Prostate gland (tissue), 2 donors: Measurements from ENCODE around the gene PLA2G4A.

Experiments used
- POLR2A ChIP-seq: fragments of 450-650 bp; IDR thresholded peaks from one replicate; pipeline ENCODE4 v1.6.1; 2016; ENCODE audit warnings: antibody characterized with exemption, mild to moderate bottlenecking
- POLR2AphosphoS5 ChIP-seq: sonication (generic); formaldehyde crosslinking; IDR thresholded peaks from one replicate; pipeline ENCODE4 v1.6.1; 2017; ENCODE audit warnings: antibody characterized with exemption
- TF ChIP-seq, protein P1 (sequence below), 4 experiments: fragments of 200-600 bp in 2 of 4; fragments of 450-650 bp in 2 of 4; sonication (generic) in 2 of 4; IDR thresholded peaks; 1 replicate in 3 of 4; 2 replicates in 1 of 4; pipeline ENCODE4 v1.5.1; 2016 to 2019; ENCODE audit warnings: antibody characterized with exemption in 4 of 4, mild to moderate bottlenecking in 2 of 4, moderate library complexity in 2 of 4

DNA sequence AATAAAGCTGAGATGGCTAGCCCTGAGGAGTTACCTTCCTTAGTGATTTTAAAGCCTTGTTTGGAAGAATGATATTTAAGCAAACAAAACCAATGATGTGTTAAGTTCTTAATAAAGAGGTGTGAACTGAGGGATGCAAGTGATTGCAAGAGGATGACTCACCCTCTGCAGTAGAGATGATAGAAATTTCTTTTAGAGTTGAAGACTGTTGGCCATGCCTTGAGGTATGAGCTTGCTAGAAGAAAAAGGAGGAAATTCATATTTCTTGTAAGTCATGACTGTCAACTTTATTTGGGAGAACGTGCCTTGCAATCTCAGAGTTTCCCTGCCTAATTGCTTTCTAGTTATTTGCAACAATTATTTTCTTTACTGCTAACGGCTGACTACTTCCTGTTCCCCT, 94.7 kb downstream of the PLA2G4A start:
- TF ChIP-seq, protein P1, sequence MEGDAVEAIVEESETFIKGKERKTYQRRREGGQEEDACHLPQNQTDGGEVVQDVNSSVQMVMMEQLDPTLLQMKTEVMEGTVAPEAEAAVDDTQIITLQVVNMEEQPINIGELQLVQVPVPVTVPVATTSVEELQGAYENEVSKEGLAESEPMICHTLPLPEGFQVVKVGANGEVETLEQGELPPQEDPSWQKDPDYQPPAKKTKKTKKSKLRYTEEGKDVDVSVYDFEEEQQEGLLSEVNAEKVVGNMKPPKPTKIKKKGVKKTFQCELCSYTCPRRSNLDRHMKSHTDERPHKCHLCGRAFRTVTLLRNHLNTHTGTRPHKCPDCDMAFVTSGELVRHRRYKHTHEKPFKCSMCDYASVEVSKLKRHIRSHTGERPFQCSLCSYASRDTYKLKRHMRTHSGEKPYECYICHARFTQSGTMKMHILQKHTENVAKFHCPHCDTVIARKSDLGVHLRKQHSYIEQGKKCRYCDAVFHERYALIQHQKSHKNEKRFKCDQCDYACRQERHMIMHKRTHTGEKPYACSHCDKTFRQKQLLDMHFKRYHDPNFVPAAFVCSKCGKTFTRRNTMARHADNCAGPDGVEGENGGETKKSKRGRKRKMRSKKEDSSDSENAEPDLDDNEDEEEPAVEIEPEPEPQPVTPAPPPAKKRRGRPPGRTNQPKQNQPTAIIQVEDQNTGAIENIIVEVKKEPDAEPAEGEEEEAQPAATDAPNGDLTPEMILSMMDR (IDR thresholded peaks at IDR 0.05) = no peak
- TF ChIP-seq POLR2AphosphoS5 = no peak
- TF ChIP-seq POLR2A = no peak
